Peyer's patch (tissue), 4 donors: ENCODE measurements around the gene RNF41.
"Not testable (repeated sequence)": the region's sequence is repeated elsewhere in the genome, so short reads cannot be mapped to it uniquely, and the experiment has no call there.

Experiments
- POLR2A ChIP-seq, 2 donors: fragments of 450-650 bp; IDR thresholded peaks; one replicate each; pipeline ENCODE4 v1.5.1; 2017; ENCODE audit warnings: antibody characterized with exemption in 2 of 2, mild to moderate bottlenecking in 2 of 2, moderate library complexity in 2 of 2
- TF ChIP-seq, protein P1 (sequence below), 6 experiments: fragments of 450-650 bp in 4 of 6; fragments of 200-600 bp in 2 of 6; sonication (generic) in 1 of 6; IDR thresholded peaks; one replicate each; pipeline ENCODE4 v1.5.1; 2017 to 2019; ENCODE audit warnings: antibody characterized with exemption in 6 of 6, mild to moderate bottlenecking in 3 of 6, moderate library complexity in 1 of 6

DNA sequence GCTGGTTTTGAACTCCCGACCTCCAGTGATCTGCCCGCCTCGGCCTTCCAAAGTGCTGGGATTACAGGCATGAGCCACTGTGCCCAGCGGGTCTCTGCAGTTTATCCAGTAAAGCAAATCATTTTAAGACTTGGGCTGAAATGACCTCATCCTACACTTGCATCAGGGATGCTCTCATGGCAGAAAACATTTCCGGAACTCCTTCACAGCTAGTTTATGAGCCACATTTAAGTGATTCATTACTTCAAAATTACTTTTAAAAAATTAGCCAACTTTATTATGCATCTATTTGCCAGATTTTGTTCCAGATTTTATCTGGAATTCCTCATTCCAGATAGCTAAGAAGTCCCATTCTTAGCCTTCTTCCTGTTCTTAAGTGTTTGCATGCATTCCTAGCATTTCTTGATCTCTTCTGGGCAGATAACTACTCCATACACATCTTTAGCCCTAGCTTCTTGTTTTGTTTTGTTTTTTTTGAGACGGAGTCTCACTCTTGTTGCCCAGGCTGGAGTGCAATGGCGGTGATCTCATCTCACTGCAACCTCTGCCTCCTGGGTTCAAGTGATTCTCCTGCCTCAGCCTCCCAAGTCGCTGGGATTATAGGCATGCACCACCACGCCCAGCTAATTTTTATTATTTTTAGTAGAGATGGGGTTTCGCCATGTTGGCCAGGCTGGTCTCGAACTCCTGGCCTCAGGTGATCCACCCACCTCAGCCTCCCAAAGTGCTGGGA is 24.7 kb downstream of the RNF41 start:
- not testable (repeated sequence) for TF ChIP-seq POLR2A (IDR thresholded peaks at IDR 0.05)
- TF ChIP-seq, protein P1, sequence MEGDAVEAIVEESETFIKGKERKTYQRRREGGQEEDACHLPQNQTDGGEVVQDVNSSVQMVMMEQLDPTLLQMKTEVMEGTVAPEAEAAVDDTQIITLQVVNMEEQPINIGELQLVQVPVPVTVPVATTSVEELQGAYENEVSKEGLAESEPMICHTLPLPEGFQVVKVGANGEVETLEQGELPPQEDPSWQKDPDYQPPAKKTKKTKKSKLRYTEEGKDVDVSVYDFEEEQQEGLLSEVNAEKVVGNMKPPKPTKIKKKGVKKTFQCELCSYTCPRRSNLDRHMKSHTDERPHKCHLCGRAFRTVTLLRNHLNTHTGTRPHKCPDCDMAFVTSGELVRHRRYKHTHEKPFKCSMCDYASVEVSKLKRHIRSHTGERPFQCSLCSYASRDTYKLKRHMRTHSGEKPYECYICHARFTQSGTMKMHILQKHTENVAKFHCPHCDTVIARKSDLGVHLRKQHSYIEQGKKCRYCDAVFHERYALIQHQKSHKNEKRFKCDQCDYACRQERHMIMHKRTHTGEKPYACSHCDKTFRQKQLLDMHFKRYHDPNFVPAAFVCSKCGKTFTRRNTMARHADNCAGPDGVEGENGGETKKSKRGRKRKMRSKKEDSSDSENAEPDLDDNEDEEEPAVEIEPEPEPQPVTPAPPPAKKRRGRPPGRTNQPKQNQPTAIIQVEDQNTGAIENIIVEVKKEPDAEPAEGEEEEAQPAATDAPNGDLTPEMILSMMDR (IDR thresholded peaks at IDR 0.05) = not testable (repeated sequence)
